HepG2 (cell line): ENCODE results near the gene SATB1. TPM values are rescaled to one million over a fixed set of nuclear protein-coding genes. Genes with fewer than 3 reads are reported as not detected.

Experiments used
- ATAC-seq: fragments of 200-7000 bp; cut with Tn5 transposase; 3 replicates; pipeline ENCODE4 v1.9.1; 2020; ENCODE audit warnings: mild to moderate bottlenecking, moderate library complexity
- BruUV-seq: library from RNA; stranded (reverse); fragments of 400-500 nt; replicated peaks from 2 replicates; lab custom pipeline; 2021; lab: Mats Ljungman, UMichigan
- CTCF ChIA-PET: fragments of 300-600 bp; formaldehyde crosslinking; extraction: SDS; loops from one replicate; lab custom pipeline; 2021; ENCODE audit warnings: low total read pairs, inconsistent platforms, low intra/inter-chr PET ratio; lab: Yijun Ruan, JAX
- POLR2A ChIA-PET: fragments of 350-600 bp; sonication (Branson Sonifier 250); formaldehyde crosslinking; loops from one replicate; lab custom pipeline; 2020; ENCODE audit warnings: antibody characterized with exemption, inconsistent platforms; lab: Yijun Ruan, JAX
- DNase-seq: peaks from one replicate; pipeline ENCODE4 v3.0.0-alpha.2; 2015; ENCODE audit warnings: low spot score
- FAIRE-seq: peaks from 3 replicates; lab custom pipeline; 2011; peaks lifted over from hg19 to GRCh38; lab: Jason Lieb, UNC
- H2AFZ ChIP-seq: one replicate; pipeline ENCODE4 v1.6.1; 2011; ENCODE audit warnings: low read length, inconsistent platforms
- H3K27ac ChIP-seq: fragments of 300-600 bp; 3 replicates; pipeline ENCODE4 v1.8.0; 2011; ENCODE audit warnings: mixed run types, mild to moderate bottlenecking, mixed read lengths, low read length, inconsistent platforms; ENCODE audit not compliant: insufficient read depth; ENCODE audit errors: extremely low read length
- H3K27me3 ChIP-seq, 2 experiments: fragments of 200-600 bp in 1 of 2; 2 replicates in 1 of 2; 3 replicates in 1 of 2; pipeline versions ENCODE4 v1.6.0 to v1.8.0; 2011; ENCODE audit warnings: low read length in 2 of 2, mild to moderate bottlenecking in 2 of 2, moderate library complexity in 2 of 2, inconsistent platforms in 1 of 2; ENCODE audit not compliant: insufficient read depth in 2 of 2, control insufficient read depth in 1 of 2
- H3K36me3 ChIP-seq, 2 experiments: fragments of 200-600 bp in 1 of 2; replicated peaks in 1 of 2; 2 replicates in 1 of 2; 3 replicates in 1 of 2; pipeline versions ENCODE4 v1.5.1 to v1.8.0; 2011; ENCODE audit warnings: low read length in 2 of 2, inconsistent platforms in 1 of 2; ENCODE audit not compliant: insufficient read depth in 2 of 2, control insufficient read depth in 1 of 2
- H3K4me1 ChIP-seq: 2 replicates; pipeline ENCODE4 v1.5.1; 2012; ENCODE audit warnings: low read length, inconsistent platforms; ENCODE audit not compliant: insufficient read depth
- H3K4me2 ChIP-seq: 2 replicates; pipeline ENCODE4 v1.6.0; 2011; ENCODE audit warnings: low read depth, low read length, inconsistent platforms
- H3K4me3 ChIP-seq, 3 experiments: fragments of 200-600 bp in 1 of 3; sonication (generic), shearing (Covaris generic) in 1 of 3; replicated peaks in 1 of 3; 2 replicates each; pipeline ENCODE4 v1.5.1; 2011 to 2016; ENCODE audit warnings: low read length in 3 of 3, inconsistent platforms in 2 of 3, low read depth in 2 of 3, mild to moderate bottlenecking in 2 of 3, control low read depth in 1 of 3, mixed read lengths in 1 of 3; ENCODE audit not compliant: insufficient read depth in 1 of 3
- H3K79me2 ChIP-seq: one replicate; pipeline ENCODE4 v1.6.1; 2011; ENCODE audit warnings: low read length, inconsistent platforms; ENCODE audit not compliant: insufficient read depth
- H3K9ac ChIP-seq: 2 replicates; pipeline ENCODE4 v1.6.0; 2011; ENCODE audit warnings: mild to moderate bottlenecking, low read depth, low read length, inconsistent platforms; ENCODE audit not compliant: insufficient read depth
- H3K9me3 ChIP-seq: 2 replicates; pipeline ENCODE4 v1.5.1; 2012; ENCODE audit warnings: mild to moderate bottlenecking, low read length
- H4K20me1 ChIP-seq: 2 replicates; pipeline ENCODE4 v1.6.0; 2011; ENCODE audit warnings: inconsistent platforms, mild to moderate bottlenecking, low read length, moderate library complexity; ENCODE audit not compliant: insufficient read depth
- DRAP1 ChIP-seq: IDR thresholded peaks from 2 replicates; pipeline ENCODE4 v1.6.1; 2016; ENCODE audit warnings: missing genetic modification reagents, missing compliant biosample characterization
- FOXO1 ChIP-seq: sonication (generic); formaldehyde crosslinking; IDR thresholded peaks from 2 replicates; pipeline ENCODE4 v1.4.0; 2020; ENCODE audit warnings: missing genetic modification reagents
- HMG20B ChIP-seq: conservative IDR thresholded peaks from 2 replicates; pipeline ENCODE4 v1.6.1; 2016; ENCODE audit warnings: missing genetic modification reagents, missing compliant biosample characterization
- MBNL3 ChIP-seq: fragments of 250-450 bp; sonication (Bioruptor Pico); conservative IDR thresholded peaks from 2 replicates; pipeline ENCODE4 v1.8.0; 2022; ENCODE audit warnings: mild to moderate bottlenecking, inconsistent platforms
- PAX8 ChIP-seq: sonication (generic); formaldehyde crosslinking; IDR thresholded peaks from 2 replicates; pipeline ENCODE4 v1.8.0; 2022; ENCODE audit warnings: mild to moderate bottlenecking, missing genetic modification reagents, borderline replicate concordance
- PRMT3 ChIP-seq: sonication (generic); formaldehyde crosslinking; IDR thresholded peaks from 2 replicates; pipeline ENCODE4 v1.8.1; 2022; ENCODE audit warnings: low read depth, mild to moderate bottlenecking, moderate library complexity, missing genetic modification reagents, borderline replicate concordance
- RXRB ChIP-seq: IDR thresholded peaks from 2 replicates; pipeline ENCODE4 v1.6.1; 2016; ENCODE audit warnings: borderline replicate concordance, missing genetic modification reagents, missing compliant biosample characterization
- SMC3 ChIP-seq: IDR thresholded peaks from 2 replicates; pipeline ENCODE4 v1.6.1; 2011; ENCODE audit warnings: low read length, improper control_type of control experiment
- STAT5B ChIP-seq: sonication (generic); formaldehyde crosslinking; IDR thresholded peaks from 2 replicates; pipeline ENCODE4 v1.4.0; 2020; ENCODE audit warnings: missing genetic modification reagents
- WIZ ChIP-seq: sonication (generic); formaldehyde crosslinking; IDR thresholded peaks from 2 replicates; pipeline ENCODE4 v1.5.1; 2020; ENCODE audit warnings: mild to moderate bottlenecking, missing genetic modification reagents
- ZBTB14 ChIP-seq: sonication (generic); formaldehyde crosslinking; IDR thresholded peaks from 2 replicates; pipeline ENCODE4 v1.4.0; 2020; ENCODE audit warnings: missing genetic modification reagents
- ZFP36L2 ChIP-seq: sonication (generic); formaldehyde crosslinking; IDR thresholded peaks from 2 replicates; pipeline ENCODE4 v1.4.0; 2020; ENCODE audit warnings: missing genetic modification reagents
- ZNF557 ChIP-seq: sonication (generic); formaldehyde crosslinking; IDR thresholded peaks from 2 replicates; pipeline ENCODE4 v1.4.0; 2020; ENCODE audit warnings: missing genetic modification reagents
- ZNF589 ChIP-seq: sonication (generic); formaldehyde crosslinking; conservative IDR thresholded peaks from 2 replicates; pipeline ENCODE4 v1.8.0; 2022; ENCODE audit warnings: mild to moderate bottlenecking, moderate library complexity, missing genetic modification reagents
- ZNF704 ChIP-seq: sonication (generic); formaldehyde crosslinking; IDR thresholded peaks from 2 replicates; pipeline ENCODE4 v1.8.1; 2023; ENCODE audit warnings: mild to moderate bottlenecking, inconsistent platforms, moderate library complexity, missing genetic modification reagents, borderline replicate concordance
- ZNF770 ChIP-seq: sonication (generic); formaldehyde crosslinking; IDR thresholded peaks from 2 replicates; pipeline ENCODE4 v1.5.0; 2020; ENCODE audit warnings: mild to moderate bottlenecking, missing genetic modification reagents
- WGBS: methylation state at CpG from one replicate; pipeline ENCODE4 v1.1.6; 2017; ENCODE audit warnings: low lambda C conversion rate; 5-methylcytosine and 5-hydroxymethylcytosine counted together
- in situ Hi-C: cut with HindIII; loops from 2 replicates; pipeline ENCODE4 v1.10.0; 2017; ENCODE audit warnings: low pct_unique_long_range_greater_than_20kb; ENCODE audit not compliant: extremely low pct_ligation_motif_present
- intact Hi-C: fragments of 100-400 bp; cut with micrococcal nuclease; formaldehyde crosslinking; loops from one replicate; pipeline ENCODE4 v1.10.0; 2022; ENCODE audit not compliant: unreplicated experiment
- polyA plus RNA-seq, 8 experiments: library from polyadenylated mRNA; depleted of rRNA in 3 of 8; stranded (reverse) in 7 of 8; unstranded in 1 of 8; fragments of >200 nt; fragmentation: Illumina TruSeq in 4 of 8; extraction: Trizol in 4 of 8; gene quantifications; 2 replicates each; pipeline versions ENCODE4 v1.2.1 to v1.2.3, GENCODE V29; 2011 to 2016; ENCODE audit warnings: low read depth in 4 of 8, missing spikeins in 1 of 8, mixed read lengths in 1 of 8; ENCODE audit not compliant: insufficient read depth in 1 of 8
- total RNA-seq, 5 experiments: library from RNA; depleted of rRNA; stranded (reverse); fragments of >200 nt; fragmentation: Illumina TruSeq; extraction: Trizol; gene quantifications; 2 replicates each; pipeline ENCODE4 v1.2.3, GENCODE V29; 2016; ENCODE audit warnings: low read depth in 1 of 5
- TF ChIP-seq, protein P1 (sequence below): sonication (generic); formaldehyde crosslinking; IDR thresholded peaks from 2 replicates; pipeline ENCODE4 v1.5.1; 2020; ENCODE audit warnings: mild to moderate bottlenecking, missing genetic modification reagents, moderate library complexity

The SATB1 gene
- total and polyA plus RNA-seq, 2 of the 13 experiments (the other 11 are each of a cell fraction or from before 2014, with no cell fraction given) = 0.03 TPM; not detected in 1

DNA sequence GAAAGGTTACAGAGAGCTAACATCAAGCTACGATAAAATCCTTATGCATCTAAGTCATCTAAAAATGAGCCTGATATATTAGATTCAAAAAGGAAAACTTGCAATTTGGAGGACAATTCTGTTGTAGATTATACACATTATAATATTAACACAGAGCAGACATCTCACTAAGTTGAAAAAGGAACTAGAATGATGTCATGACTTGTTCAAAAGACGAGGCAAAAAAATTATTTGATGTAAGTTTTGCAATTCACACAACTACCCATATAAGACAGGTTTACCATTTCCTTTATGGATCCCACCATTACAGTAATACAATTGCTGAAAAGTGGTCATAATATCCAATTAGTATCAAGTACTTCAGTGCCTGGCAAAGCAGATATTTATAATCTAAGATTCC, 15.9 kb downstream of the SATB1 start:
- H3K4me1 ChIP-seq = no peaks in the 10 kb centered on the region
- H3K9ac ChIP-seq = no peak overlapping the region
- intact Hi-C loops = no loop called here
- BruUV-seq = no TSS peak
- no peak overlapping the region for H2AFZ ChIP-seq
- H3K27ac ChIP-seq = no peak overlapping the region
- H3K4me3 ChIP-seq = no peak overlapping the region
- no peak for DNase-seq
- H3K4me2 ChIP-seq = no peak overlapping the region
- 1% methylated on average over 2 of the region's 2 CpGs for WGBS
- ChIA-PET POLR2A (no interaction called here), CTCF (no interaction called here)
- H3K79me2 ChIP-seq = no peaks in the 10 kb centered on the region
- in situ Hi-C loops = no loop called here
- FAIRE-seq = no peak
- no peak for ATAC-seq
- no peaks in the 10 kb centered on the region for H3K9me3 ChIP-seq
- H4K20me1 ChIP-seq = no peaks in the 10 kb centered on the region
- H3K27me3 ChIP-seq = no peaks in the 10 kb centered on the region
- no peaks in the 10 kb centered on the region for H3K36me3 ChIP-seq
- TF ChIP-seq RXRB (CRISPR knock-in tag) (no peak), ZNF770 (no peak), PRMT3 (CRISPR knock-in tag) (no peak), ZNF557 (CRISPR knock-in tag) (no peak), MBNL3 (CRISPR knock-in tag) (no peak), DRAP1 (no peak), ZBTB14 (CRISPR knock-in tag) (no peak), ZNF704 (CRISPR knock-in tag) (no peak), ZFP36L2 (CRISPR knock-in tag) (no peak), WIZ (CRISPR knock-in tag) (no peak), STAT5B (no peak), FOXO1 (CRISPR knock-in tag) (no peak), SMC3 (no peak), HMG20B (no peak), PAX8 (CRISPR knock-in tag) (no peak), ZNF589 (CRISPR knock-in tag) (no peak)
- TF ChIP-seq, protein P1, sequence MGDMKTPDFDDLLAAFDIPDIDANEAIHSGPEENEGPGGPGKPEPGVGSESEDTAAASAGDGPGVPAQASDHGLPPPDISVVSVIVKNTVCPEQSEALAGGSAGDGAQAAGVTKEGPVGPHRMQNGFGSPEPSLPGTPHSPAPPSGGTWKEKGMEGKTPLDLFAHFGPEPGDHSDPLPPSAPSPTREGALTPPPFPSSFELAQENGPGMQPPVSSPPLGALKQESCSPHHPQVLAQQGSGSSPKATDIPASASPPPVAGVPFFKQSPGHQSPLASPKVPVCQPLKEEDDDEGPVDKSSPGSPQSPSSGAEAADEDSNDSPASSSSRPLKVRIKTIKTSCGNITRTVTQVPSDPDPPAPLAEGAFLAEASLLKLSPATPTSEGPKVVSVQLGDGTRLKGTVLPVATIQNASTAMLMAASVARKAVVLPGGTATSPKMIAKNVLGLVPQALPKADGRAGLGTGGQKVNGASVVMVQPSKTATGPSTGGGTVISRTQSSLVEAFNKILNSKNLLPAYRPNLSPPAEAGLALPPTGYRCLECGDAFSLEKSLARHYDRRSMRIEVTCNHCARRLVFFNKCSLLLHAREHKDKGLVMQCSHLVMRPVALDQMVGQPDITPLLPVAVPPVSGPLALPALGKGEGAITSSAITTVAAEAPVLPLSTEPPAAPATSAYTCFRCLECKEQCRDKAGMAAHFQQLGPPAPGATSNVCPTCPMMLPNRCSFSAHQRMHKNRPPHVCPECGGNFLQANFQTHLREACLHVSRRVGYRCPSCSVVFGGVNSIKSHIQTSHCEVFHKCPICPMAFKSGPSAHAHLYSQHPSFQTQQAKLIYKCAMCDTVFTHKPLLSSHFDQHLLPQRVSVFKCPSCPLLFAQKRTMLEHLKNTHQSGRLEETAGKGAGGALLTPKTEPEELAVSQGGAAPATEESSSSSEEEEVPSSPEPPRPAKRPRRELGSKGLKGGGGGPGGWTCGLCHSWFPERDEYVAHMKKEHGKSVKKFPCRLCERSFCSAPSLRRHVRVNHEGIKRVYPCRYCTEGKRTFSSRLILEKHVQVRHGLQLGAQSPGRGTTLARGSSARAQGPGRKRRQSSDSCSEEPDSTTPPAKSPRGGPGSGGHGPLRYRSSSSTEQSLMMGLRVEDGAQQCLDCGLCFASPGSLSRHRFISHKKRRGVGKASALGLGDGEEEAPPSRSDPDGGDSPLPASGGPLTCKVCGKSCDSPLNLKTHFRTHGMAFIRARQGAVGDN (CRISPR knock-in tag) = no peak
